HepG2 (cell line): ENCODE measurements around the gene ACSS1. TPM values are rescaled to one million over a fixed set of nuclear protein-coding genes. Genes with fewer than 3 reads are reported as not detected.

Experiments
- ATAC-seq: fragments of 200-7000 bp; cut with Tn5 transposase; 3 replicates; pipeline ENCODE4 v1.9.1; 2020; ENCODE audit warnings: mild to moderate bottlenecking, moderate library complexity
- BruUV-seq: library from RNA; stranded (reverse); fragments of 400-500 nt; replicated peaks from 2 replicates; lab custom pipeline; 2021; lab: Mats Ljungman, UMichigan
- CTCF ChIA-PET: fragments of 300-600 bp; formaldehyde crosslinking; extraction: SDS; loops from one replicate; lab custom pipeline; 2021; ENCODE audit warnings: low total read pairs, inconsistent platforms, low intra/inter-chr PET ratio; lab: Yijun Ruan, JAX
- POLR2A ChIA-PET: fragments of 350-600 bp; sonication (Branson Sonifier 250); formaldehyde crosslinking; loops from one replicate; lab custom pipeline; 2020; ENCODE audit warnings: antibody characterized with exemption, inconsistent platforms; lab: Yijun Ruan, JAX
- DNase-seq: peaks from one replicate; pipeline ENCODE4 v3.0.0-alpha.2; 2015; ENCODE audit warnings: low spot score
- FAIRE-seq: peaks from 3 replicates; lab custom pipeline; 2011; peaks lifted over from hg19 to GRCh38; lab: Jason Lieb, UNC
- H2AFZ ChIP-seq: one replicate; pipeline ENCODE4 v1.6.1; 2011; ENCODE audit warnings: low read length, inconsistent platforms
- H3K27ac ChIP-seq: fragments of 300-600 bp; 3 replicates; pipeline ENCODE4 v1.8.0; 2011; ENCODE audit warnings: mixed run types, mild to moderate bottlenecking, mixed read lengths, low read length, inconsistent platforms; ENCODE audit not compliant: insufficient read depth; ENCODE audit errors: extremely low read length
- H3K27me3 ChIP-seq, 2 experiments: fragments of 200-600 bp in 1 of 2; 2 replicates in 1 of 2; 3 replicates in 1 of 2; pipeline versions ENCODE4 v1.6.0 to v1.8.0; 2011; ENCODE audit warnings: low read length in 2 of 2, mild to moderate bottlenecking in 2 of 2, moderate library complexity in 2 of 2, inconsistent platforms in 1 of 2; ENCODE audit not compliant: insufficient read depth in 2 of 2, control insufficient read depth in 1 of 2
- H3K36me3 ChIP-seq, 2 experiments: fragments of 200-600 bp in 1 of 2; replicated peaks in 1 of 2; 2 replicates in 1 of 2; 3 replicates in 1 of 2; pipeline versions ENCODE4 v1.5.1 to v1.8.0; 2011; ENCODE audit warnings: low read length in 2 of 2, inconsistent platforms in 1 of 2; ENCODE audit not compliant: insufficient read depth in 2 of 2, control insufficient read depth in 1 of 2
- H3K4me1 ChIP-seq: 2 replicates; pipeline ENCODE4 v1.5.1; 2012; ENCODE audit warnings: low read length, inconsistent platforms; ENCODE audit not compliant: insufficient read depth
- H3K4me2 ChIP-seq: 2 replicates; pipeline ENCODE4 v1.6.0; 2011; ENCODE audit warnings: low read depth, low read length, inconsistent platforms
- H3K4me3 ChIP-seq, 3 experiments: fragments of 200-600 bp in 1 of 3; sonication (generic), shearing (Covaris generic) in 1 of 3; replicated peaks in 1 of 3; 2 replicates each; pipeline ENCODE4 v1.5.1; 2011 to 2016; ENCODE audit warnings: low read length in 3 of 3, inconsistent platforms in 2 of 3, low read depth in 2 of 3, mild to moderate bottlenecking in 2 of 3, control low read depth in 1 of 3, mixed read lengths in 1 of 3; ENCODE audit not compliant: insufficient read depth in 1 of 3
- H3K79me2 ChIP-seq: one replicate; pipeline ENCODE4 v1.6.1; 2011; ENCODE audit warnings: low read length, inconsistent platforms; ENCODE audit not compliant: insufficient read depth
- H3K9ac ChIP-seq: 2 replicates; pipeline ENCODE4 v1.6.0; 2011; ENCODE audit warnings: mild to moderate bottlenecking, low read depth, low read length, inconsistent platforms; ENCODE audit not compliant: insufficient read depth
- H3K9me3 ChIP-seq: 2 replicates; pipeline ENCODE4 v1.5.1; 2012; ENCODE audit warnings: mild to moderate bottlenecking, low read length
- H4K20me1 ChIP-seq: 2 replicates; pipeline ENCODE4 v1.6.0; 2011; ENCODE audit warnings: inconsistent platforms, mild to moderate bottlenecking, low read length, moderate library complexity; ENCODE audit not compliant: insufficient read depth
- FOXA1 ChIP-seq, 2 experiments: fragments of 450-650 bp in 1 of 2; sonication (generic) in 1 of 2; formaldehyde crosslinking in 1 of 2; IDR thresholded peaks; 2 replicates each; pipeline versions ENCODE4 v1.4.0 to v1.6.1; 2016 to 2020; ENCODE audit warnings: missing genetic modification reagents in 1 of 2
- FOXA3 ChIP-seq: IDR thresholded peaks from 2 replicates; pipeline ENCODE4 v1.6.1; 2016; ENCODE audit warnings: missing genetic modification reagents, missing compliant biosample characterization
- HOMEZ ChIP-seq: IDR thresholded peaks from 2 replicates; pipeline ENCODE4 v1.6.1; 2016; ENCODE audit warnings: low read depth
- HOXA3 ChIP-seq: sonication (generic); formaldehyde crosslinking; IDR thresholded peaks from 2 replicates; pipeline ENCODE4 v1.5.0; 2020; ENCODE audit warnings: missing genetic modification reagents
- NCOA2 ChIP-seq: sonication (generic); formaldehyde crosslinking; IDR thresholded peaks from 2 replicates; pipeline ENCODE4 v1.8.0; 2022; ENCODE audit warnings: inconsistent platforms
- PCBP1 ChIP-seq: fragments of 200-400 bp; formaldehyde crosslinking; IDR thresholded peaks from 2 replicates; pipeline ENCODE4 v1.6.1; 2017; ENCODE audit warnings: mild to moderate bottlenecking, low read depth, low read length, borderline replicate concordance
- PRDM15 ChIP-seq: sonication (generic); formaldehyde crosslinking; IDR thresholded peaks from 2 replicates; pipeline ENCODE4 v1.4.0; 2020; ENCODE audit warnings: missing genetic modification reagents
- TCF7L2 ChIP-seq: IDR thresholded peaks from 2 replicates; pipeline ENCODE4 v1.6.1; 2011; ENCODE audit warnings: mild to moderate bottlenecking, low read depth, low read length, moderate library complexity
- ZBTB7A ChIP-seq: sonication (generic); formaldehyde crosslinking; IDR thresholded peaks from 2 replicates; pipeline ENCODE4 v1.8.0; 2022; ENCODE audit warnings: mild to moderate bottlenecking, missing genetic modification reagents
- ZFX ChIP-seq: sonication (generic); formaldehyde crosslinking; IDR thresholded peaks from 2 replicates; pipeline ENCODE4 v1.4.0; 2020; ENCODE audit warnings: mild to moderate bottlenecking, low read depth, missing genetic modification reagents, moderate library complexity
- ZFY ChIP-seq: sonication (generic); formaldehyde crosslinking; IDR thresholded peaks from 2 replicates; pipeline ENCODE4 v1.4.0; 2020; ENCODE audit warnings: missing genetic modification reagents
- ZNF280B ChIP-seq: sonication (generic); formaldehyde crosslinking; IDR thresholded peaks from 2 replicates; pipeline ENCODE4 v1.5.0; 2020; ENCODE audit warnings: missing genetic modification reagents, mild to moderate bottlenecking, borderline replicate concordance
- ZNF331 ChIP-seq: sonication (generic); formaldehyde crosslinking; IDR thresholded peaks from 2 replicates; pipeline ENCODE4 v1.4.0; 2020; ENCODE audit warnings: missing genetic modification reagents
- ZNF333 ChIP-seq: sonication (generic); formaldehyde crosslinking; IDR thresholded peaks from 2 replicates; pipeline ENCODE4 v1.4.0; 2020; ENCODE audit warnings: mild to moderate bottlenecking, missing genetic modification reagents, borderline replicate concordance
- ZNF451 ChIP-seq: sonication (generic); formaldehyde crosslinking; IDR thresholded peaks from 2 replicates; pipeline ENCODE4 v1.5.0; 2020; ENCODE audit warnings: mild to moderate bottlenecking, missing genetic modification reagents
- ZNF644 ChIP-seq: IDR thresholded peaks from 2 replicates; pipeline ENCODE4 v1.6.1; 2016; ENCODE audit warnings: low read depth
- ZNF839 ChIP-seq: sonication (generic); formaldehyde crosslinking; IDR thresholded peaks from 2 replicates; pipeline ENCODE4 v1.4.0; 2020; ENCODE audit warnings: missing genetic modification reagents, mild to moderate bottlenecking, borderline replicate concordance
- WGBS: methylation state at CpG from one replicate; pipeline ENCODE4 v1.1.6; 2017; ENCODE audit warnings: low lambda C conversion rate; 5-methylcytosine and 5-hydroxymethylcytosine counted together
- in situ Hi-C: cut with HindIII; loops from 2 replicates; pipeline ENCODE4 v1.10.0; 2017; ENCODE audit warnings: low pct_unique_long_range_greater_than_20kb; ENCODE audit not compliant: extremely low pct_ligation_motif_present
- intact Hi-C: fragments of 100-400 bp; cut with micrococcal nuclease; formaldehyde crosslinking; loops from one replicate; pipeline ENCODE4 v1.10.0; 2022; ENCODE audit not compliant: unreplicated experiment
- polyA plus RNA-seq, 8 experiments: library from polyadenylated mRNA; depleted of rRNA in 3 of 8; stranded (reverse) in 7 of 8; unstranded in 1 of 8; fragments of >200 nt; fragmentation: Illumina TruSeq in 4 of 8; extraction: Trizol in 4 of 8; gene quantifications; 2 replicates each; pipeline versions ENCODE4 v1.2.1 to v1.2.3, GENCODE V29; 2011 to 2016; ENCODE audit warnings: low read depth in 4 of 8, missing spikeins in 1 of 8, mixed read lengths in 1 of 8; ENCODE audit not compliant: insufficient read depth in 1 of 8
- total RNA-seq, 5 experiments: library from RNA; depleted of rRNA; stranded (reverse); fragments of >200 nt; fragmentation: Illumina TruSeq; extraction: Trizol; gene quantifications; 2 replicates each; pipeline ENCODE4 v1.2.3, GENCODE V29; 2016; ENCODE audit warnings: low read depth in 1 of 5

The ACSS1 gene
- total and polyA plus RNA-seq, 2 of the 13 experiments (the other 11 are each of a cell fraction or from before 2014, with no cell fraction given), result 15.2 to 41.6 TPM

GRCh38 chr20:25061103-25061799, 3.3 kb upstream of the ACSS1 start:
- intact Hi-C loops, result no loop called here
- CTCF ChIA-PET, result no interaction called here
- peak; percentile 70 for TF ChIP-seq ZNF644
- TF ChIP-seq ZNF280B (CRISPR knock-in tag), result 0 out of 2 replicates have a peak, but pooled peaks have one; percentile 32
- TF ChIP-seq PCBP1, result no peak
- no peak for TF ChIP-seq FOXA1 (IDR thresholded peaks at IDR 0.05)
- peak; percentile 67; the same call in 1 of the 2 replicates for TF ChIP-seq FOXA1 (CRISPR knock-in tag; IDR thresholded peaks at IDR 0.05)
- peak; percentile 37; the same call in 1 of the 2 replicates for TF ChIP-seq ZNF451
- peak; percentile 25; the same call in 1 of the 2 replicates for TF ChIP-seq HOXA3
- TF ChIP-seq ZNF333, result peak; percentile 47; the same call in 1 of the 2 replicates
- TF ChIP-seq ZNF839 (CRISPR knock-in tag), result no peak
- TF ChIP-seq PRDM15 (CRISPR knock-in tag), result no peak
- 0 out of 2 replicates have a peak, but pooled peaks have one; percentile 16 for TF ChIP-seq NCOA2
- TF ChIP-seq ZFX (CRISPR knock-in tag), result peak; percentile 40
- peak; percentile 46; the same call in 1 of the 2 replicates for TF ChIP-seq ZNF331 (CRISPR knock-in tag)
- 0 out of 2 replicates have a peak, but pooled peaks have one; percentile 20 for TF ChIP-seq HOMEZ (CRISPR knock-in tag)
- peak; percentile 50; the same call in 1 of the 2 replicates for TF ChIP-seq FOXA3 (CRISPR knock-in tag)
- TF ChIP-seq ZFY (CRISPR knock-in tag), result peak; percentile 14; the same call in 1 of the 2 replicates
- 0 out of 2 replicates have a peak, but pooled peaks have one; percentile 17 for TF ChIP-seq ZBTB7A
- TF ChIP-seq TCF7L2, result no peak

More at GRCh38 chr20:25061103-25061799, 3.3 kb upstream of the ACSS1 start:
- Histone ChIP-seq H3K4me2 (peak overlapping the region; percentile 36), H3K27ac (no peak overlapping the region), H3K4me3 (0 out of 6 replicates have a peak overlapping the region, but pooled peaks of 1 of the 3 experiments have one; percentile 5), H2AFZ (no peak overlapping the region), H3K27me3 (peaks cover 0 to 29% of the 10 kb centered on the region in 2 experiments; a peak in 4 of 5 replicates), H3K9me3 (no peaks in the 10 kb centered on the region), H3K4me1 (peaks cover 95% of the 10 kb centered on the region), H3K36me3 (no peaks in the 10 kb centered on the region), H4K20me1 (no peaks in the 10 kb centered on the region), H3K9ac (no peak overlapping the region), H3K79me2 (no peaks in the 10 kb centered on the region)
- BruUV-seq, result no TSS peak
- in situ Hi-C loops, result loop anchor here (5.0 kb wide), 1 partner anchor 64 kb away; no protein-coding TSS in a partner anchor
- peak; percentile 81 for FAIRE-seq
- POLR2A ChIA-PET, result interaction anchor here (0.8 to 2.9 kb wide), 5 partner anchors 29 to 134 kb away, joined by 3 to 20 read pairs (median 3); partner anchors contain the start of genes APMAP and ENTPD6
- peak; percentile 61 for ATAC-seq
- peak; percentile 72 for DNase-seq
- 4% methylated on average over 7 of the region's 7 CpGs for WGBS
